GM12878 (cell line): ENCODE data around the gene TRERF1. TPM values are rescaled to one million over a fixed set of nuclear protein-coding genes. Genes with fewer than 3 reads are reported as not detected.

Experiments
- EZH2 ChIP-seq: IDR thresholded peaks from 2 replicates; pipeline ENCODE4 v1.6.1; 2012; ENCODE audit warnings: low read depth, mild to moderate bottlenecking, control low read depth, inconsistent platforms, low read length, borderline replicate concordance; ENCODE audit not compliant: control insufficient read depth
- MEF2B ChIP-seq: fragments of 450-650 bp; IDR thresholded peaks from 2 replicates; pipeline ENCODE4 v1.6.1; 2018; ENCODE audit warnings: mild to moderate bottlenecking, moderate library complexity; ENCODE audit not compliant: partially characterized antibody, poor library complexity, severe bottlenecking
- MTA2 ChIP-seq: fragments of 450-650 bp; IDR thresholded peaks from 2 replicates; pipeline ENCODE4 v1.6.1; 2016; ENCODE audit warnings: low read depth, mild to moderate bottlenecking, moderate library complexity
- NFYB ChIP-seq: IDR thresholded peaks from 2 replicates; pipeline ENCODE4 v1.6.1; 2011; ENCODE audit warnings: low read depth, mild to moderate bottlenecking, low read length, improper control_type of control experiment, moderate library complexity; ENCODE audit not compliant: insufficient read depth
- NR2F1 ChIP-seq: fragments of 450-650 bp; conservative IDR thresholded peaks from 2 replicates; pipeline ENCODE4 v1.6.1; 2017; ENCODE audit warnings: mild to moderate bottlenecking
- PRDM15 ChIP-seq: fragments of 450-650 bp; formaldehyde crosslinking; IDR thresholded peaks from 2 replicates; pipeline ENCODE4 v1.4.0; 2020; ENCODE audit warnings: mild to moderate bottlenecking, moderate library complexity
- STAT1 ChIP-seq: fragments of 450-650 bp; conservative IDR thresholded peaks from 2 replicates; pipeline ENCODE4 v1.6.1; 2014; ENCODE audit warnings: antibody characterized with exemption, mild to moderate bottlenecking
- ZNF592 ChIP-seq: fragments of 450-650 bp; IDR thresholded peaks from 2 replicates; pipeline ENCODE4 v1.6.1; 2017; ENCODE audit warnings: mild to moderate bottlenecking, moderate library complexity
- polyA plus RNA-seq, 11 experiments: library from polyadenylated mRNA; depleted of rRNA in 4 of 11; unstranded in 6 of 11; stranded (reverse) in 5 of 11; fragments of >200 nt; fragmentation: Nextera tagmentation in 4 of 11; fragmentation: Illumina TruSeq in 1 of 11; extraction: Ambion mirVana in 4 of 11; extraction: Trizol in 1 of 11; gene quantifications; 1 replicate in 1 of 11; 2 replicates in 10 of 11; pipeline versions ENCODE4 v1.2.1 to v1.2.3, GENCODE V29; 2011 to 2016; ENCODE audit warnings: inconsistent platforms in 2 of 11, missing spikeins in 2 of 11, low read depth in 1 of 11
- total RNA-seq, 4 experiments: library from RNA; depleted of rRNA in 3 of 4; stranded (reverse); fragments of >200 nt in 3 of 4; fragmentation: Illumina TruSeq in 1 of 4; extraction: Trizol in 1 of 4; gene quantifications; 2 replicates each; pipeline versions ENCODE4 v1.2.1 to v1.2.3, GENCODE V29; 2013 to 2021
- TF ChIP-seq, protein P1 (sequence below): IDR thresholded peaks from 2 replicates; pipeline ENCODE4 v1.6.1; 2011; ENCODE audit warnings: low read depth, low read length, improper control_type of control experiment, borderline replicate concordance

TRERF1 gene
- total and polyA plus RNA-seq, 10 of the 15 experiments (the other 5 are each of a cell fraction or from before 2014, with no cell fraction given), result 2.2 to 19.4 (median 7.2) TPM

- TF ChIP-seq EZH2 (no peak), ZNF592 (no peak), MTA2 (no peak), MEF2B (no peak), PRDM15 (CRISPR knock-in tag) (no peak), NR2F1 (no peak), STAT1 (no peak), NFYB (no peak)
- TF ChIP-seq, protein P1, sequence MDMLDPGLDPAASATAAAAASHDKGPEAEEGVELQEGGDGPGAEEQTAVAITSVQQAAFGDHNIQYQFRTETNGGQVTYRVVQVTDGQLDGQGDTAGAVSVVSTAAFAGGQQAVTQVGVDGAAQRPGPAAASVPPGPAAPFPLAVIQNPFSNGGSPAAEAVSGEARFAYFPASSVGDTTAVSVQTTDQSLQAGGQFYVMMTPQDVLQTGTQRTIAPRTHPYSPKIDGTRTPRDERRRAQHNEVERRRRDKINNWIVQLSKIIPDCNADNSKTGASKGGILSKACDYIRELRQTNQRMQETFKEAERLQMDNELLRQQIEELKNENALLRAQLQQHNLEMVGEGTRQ, result no peak
- TF ChIP-seq, all 136 proteins: peak for 0
Measured at GRCh38 chr6:42295181-42295580, 156.5 kb downstream of the TRERF1 start (continued).
